ENCODE results near the gene GAB2. TPM values are rescaled to one million over a fixed set of nuclear protein-coding genes. Genes with fewer than 3 reads are reported as not detected.

Gene GAB2
- total and polyA plus RNA-seq, 2 of the 13 experiments (the other 11 are each of a cell fraction or from before 2014, with no cell fraction given) = 4.1 to 8.6 TPM

- TF ChIP-seq ZNF275 (CRISPR knock-in tag; IDR thresholded peaks at IDR 0.05; ENCODE audit: borderline replicate concordance) (no peak), HCFC1 (IDR thresholded peaks at IDR 0.05; ENCODE audit: low read depth, low read length) (no peak), CEBPG (CRISPR knock-in tag; IDR thresholded peaks at IDR 0.05) (peak; percentile 88), GMEB2 (CRISPR knock-in tag; IDR thresholded peaks at IDR 0.05; ENCODE audit: low read depth) (no peak), ZNF280D (CRISPR knock-in tag; IDR thresholded peaks at IDR 0.05) (no peak), MXD3 (CRISPR knock-in tag; IDR thresholded peaks at IDR 0.05) (0 out of 2 replicates have a peak, but pooled peaks have one; percentile 30), TAF15 (IDR thresholded peaks at IDR 0.05; ENCODE audit: low read depth, low read length, poor library complexity, severe bottlenecking) (no peak), ZNF292 (CRISPR knock-in tag; IDR thresholded peaks at IDR 0.05; ENCODE audit: borderline replicate concordance, low read depth) (no peak), ZNF615 (CRISPR knock-in tag; IDR thresholded peaks at IDR 0.05; ENCODE audit: borderline replicate concordance) (no peak), ZNF792 (CRISPR knock-in tag; IDR thresholded peaks at IDR 0.05) (no peak), ATF2 (CRISPR knock-in tag; IDR thresholded peaks at IDR 0.05) (no peak), ZNF790 (CRISPR knock-in tag; IDR thresholded peaks at IDR 0.05; ENCODE audit: borderline replicate concordance) (no peak), E2F2 (CRISPR knock-in tag; IDR thresholded peaks at IDR 0.05; ENCODE audit: borderline replicate concordance) (no peak), MLX (CRISPR knock-in tag; IDR thresholded peaks at IDR 0.05) (no peak), TFDP1 (CRISPR knock-in tag; IDR thresholded peaks at IDR 0.05; ENCODE audit: borderline replicate concordance) (no peak)
These were observed 246.6 kb downstream of the GAB2 start (continued) for GRCh38 chr11:78170874-78171549.
